ENCODE data around the gene SMPX. TPM values are rescaled to one million over a fixed set of nuclear protein-coding genes. Genes with fewer than 3 reads are reported as not detected.

SMPX gene
- polyA plus RNA-seq, 1 donor, result 0.15 TPM

DNA sequence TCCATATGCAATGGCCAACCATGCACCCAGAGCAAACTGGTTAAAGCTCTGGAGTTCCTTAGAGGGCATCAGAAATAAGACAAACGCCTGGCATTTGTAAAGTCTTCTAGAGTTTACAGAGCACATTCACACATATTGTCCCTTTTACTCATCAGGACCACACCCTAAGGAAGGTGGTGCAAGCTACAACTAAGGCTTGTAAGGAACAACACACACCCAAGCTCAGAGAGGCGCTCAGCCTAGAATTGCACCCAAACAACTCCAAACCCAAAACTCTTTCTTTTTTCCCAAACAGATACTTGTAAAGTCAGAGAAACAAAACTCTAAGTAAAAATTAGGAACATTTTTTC, 46.1 kb downstream of the SMPX start:
- no peak for DNase-seq

- no peak for DNase-seq
Observed at GRCh38 chrX:21711129-21711847, 46.6 kb downstream of the SMPX start.

DNA sequence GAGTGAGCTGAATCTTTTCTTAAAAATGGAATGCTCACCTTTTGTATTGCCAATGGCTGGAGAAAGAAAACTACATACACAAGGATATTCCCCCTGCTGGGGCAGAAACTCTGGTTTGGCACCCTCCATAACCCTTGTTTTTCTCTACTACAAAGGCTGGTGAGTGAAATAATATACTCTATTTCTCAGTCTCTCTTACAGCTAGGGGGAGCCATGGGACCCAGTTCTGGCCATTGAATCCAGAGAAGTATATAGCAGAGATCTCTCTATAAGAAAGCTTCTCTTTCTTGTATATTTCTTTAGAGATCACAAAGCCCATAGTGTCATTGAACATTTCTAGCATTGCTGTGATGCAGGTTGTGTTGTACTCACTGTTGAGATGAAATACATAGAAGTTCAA, 49.8 kb downstream of the SMPX start:
- no peak for DNase-seq

DNA sequence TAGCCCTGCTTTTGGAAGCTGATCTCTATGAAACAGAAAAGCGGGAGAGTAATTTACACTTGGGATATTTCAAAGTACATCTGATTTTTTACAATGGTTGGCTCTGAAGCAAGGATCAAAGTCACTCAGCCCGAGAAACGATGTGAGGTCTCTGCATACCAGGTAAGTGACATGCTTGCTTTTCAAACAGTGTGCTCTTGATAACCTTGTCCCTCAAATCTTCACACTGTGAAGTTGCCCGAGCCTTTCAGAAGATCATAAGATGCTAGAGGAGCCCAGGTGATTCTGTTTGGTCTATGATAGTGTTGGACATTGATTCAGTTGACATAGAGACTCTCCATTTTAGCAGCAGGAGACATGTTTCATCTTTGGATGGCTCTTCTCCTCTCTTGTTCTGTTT, 52.7 kb downstream of the SMPX start:
- no peak for DNase-seq

GRCh38 chrX:21702725-21703124, 55.2 kb downstream of the SMPX start:
- DNase-seq, result no peak

DNA sequence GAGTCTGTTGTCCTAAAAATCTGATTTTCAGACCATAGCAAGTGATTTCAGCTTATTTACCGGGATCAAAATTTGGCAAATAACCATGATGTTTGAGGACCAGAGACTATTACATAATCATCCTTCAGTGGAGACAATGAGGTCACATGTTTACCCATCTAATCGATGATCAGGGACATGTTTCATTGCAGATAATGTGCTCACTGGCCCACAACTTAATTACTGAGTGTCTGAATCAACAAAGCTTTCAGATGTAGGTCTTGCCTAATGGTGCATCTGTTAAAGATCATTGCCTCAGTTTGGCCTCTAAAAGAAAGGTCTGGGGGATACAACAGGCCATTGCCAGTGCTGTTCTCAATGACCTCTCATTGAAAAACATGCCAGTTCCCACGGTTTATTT, 56.9 kb downstream of the SMPX start:
- DNase-seq, result no peak

DNA sequence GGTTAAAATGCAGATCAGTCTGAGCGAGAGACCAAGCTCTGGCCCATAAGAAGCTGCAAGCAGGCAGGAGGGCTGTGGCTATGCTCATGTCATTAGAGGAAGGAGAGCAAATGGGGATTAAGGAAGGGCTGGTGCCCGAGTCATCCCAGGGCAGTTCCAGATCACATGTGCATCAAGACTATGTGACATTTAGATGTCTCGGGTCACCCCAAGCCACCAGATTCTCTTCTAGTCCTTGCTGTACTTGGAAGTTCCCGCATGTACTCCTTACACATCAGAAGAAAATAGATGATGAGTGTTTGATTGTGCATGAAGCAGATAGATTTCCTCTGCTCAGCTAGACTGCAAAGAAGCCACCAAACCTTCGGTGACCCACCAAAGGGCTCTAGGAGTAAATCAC, 57.6 kb downstream of the SMPX start:
- no peak for DNase-seq

- DNase-seq, result no peak
Observed at GRCh38 chrX:21699136-21699535, 58.8 kb downstream of the SMPX start.

- no peak for DNase-seq
Observed at GRCh38 chrX:21698272-21698671, 59.6 kb downstream of the SMPX start.

GRCh38 chrX:21691512-21692018, 66.4 kb downstream of the SMPX start:
- DNase-seq, result no peak

GRCh38 chrX:21683941-21684340, 74.0 kb downstream of the SMPX start:
- no peak for DNase-seq

- DNase-seq, result no peak
Observed at GRCh38 chrX:21678048-21678612, 79.8 kb downstream of the SMPX start.

DNA sequence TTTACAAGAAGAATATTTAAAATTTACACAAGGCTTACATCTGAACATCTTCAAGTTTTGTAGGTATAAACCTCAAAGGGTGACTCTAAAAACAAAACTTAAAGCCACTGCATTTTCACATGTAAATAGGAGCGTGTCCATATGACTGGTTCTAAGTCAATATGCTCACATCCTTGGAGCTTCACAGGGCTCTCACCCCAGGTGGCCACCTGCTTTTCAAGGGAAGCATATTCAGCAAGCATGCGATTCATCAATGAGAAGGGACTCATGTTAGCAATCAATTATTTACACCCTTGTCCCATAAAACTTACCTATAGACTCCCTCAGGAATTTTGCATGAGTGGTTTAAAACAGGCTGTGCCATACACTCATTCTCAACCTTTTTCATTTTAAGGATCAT, 82.0 kb downstream of the SMPX start:
- DNase-seq, result no peak

DNA sequence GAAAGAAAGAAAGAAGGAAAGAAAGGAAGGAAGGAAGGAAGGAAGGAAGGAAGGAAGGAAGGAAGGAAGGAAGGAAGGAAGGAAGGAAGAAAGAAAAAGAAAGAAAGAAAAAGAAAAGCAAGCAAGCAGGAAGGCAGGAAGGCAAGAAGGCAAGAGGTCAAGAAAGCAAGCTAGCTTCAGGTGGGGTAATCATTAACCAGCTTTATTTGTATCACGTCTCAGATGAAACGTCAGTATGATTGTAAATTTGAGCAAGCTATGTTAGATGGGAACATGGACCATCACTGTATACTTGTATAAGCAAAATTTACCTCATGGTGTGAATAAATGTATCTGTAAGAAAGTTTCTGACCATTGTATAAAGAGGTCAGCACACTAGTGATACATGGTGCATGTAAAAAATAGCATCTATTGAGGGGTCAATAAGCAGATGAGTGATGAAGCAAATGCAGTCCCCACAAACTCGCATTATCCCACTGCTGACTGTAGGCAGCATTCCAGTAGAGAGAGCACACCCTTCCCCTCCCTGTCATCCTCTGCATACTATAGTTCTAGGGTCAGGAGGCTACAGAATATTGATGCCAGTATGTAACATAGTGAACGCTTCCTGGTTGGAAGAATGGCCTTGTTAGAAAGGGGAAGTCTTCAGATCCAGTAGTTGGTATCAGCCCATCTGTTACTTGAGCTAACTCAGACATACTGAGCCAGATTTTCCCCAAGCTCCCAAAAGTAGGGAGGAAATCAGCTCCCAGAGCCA, 83.3 kb downstream of the SMPX start:
- DNase-seq, result no peak

DNA sequence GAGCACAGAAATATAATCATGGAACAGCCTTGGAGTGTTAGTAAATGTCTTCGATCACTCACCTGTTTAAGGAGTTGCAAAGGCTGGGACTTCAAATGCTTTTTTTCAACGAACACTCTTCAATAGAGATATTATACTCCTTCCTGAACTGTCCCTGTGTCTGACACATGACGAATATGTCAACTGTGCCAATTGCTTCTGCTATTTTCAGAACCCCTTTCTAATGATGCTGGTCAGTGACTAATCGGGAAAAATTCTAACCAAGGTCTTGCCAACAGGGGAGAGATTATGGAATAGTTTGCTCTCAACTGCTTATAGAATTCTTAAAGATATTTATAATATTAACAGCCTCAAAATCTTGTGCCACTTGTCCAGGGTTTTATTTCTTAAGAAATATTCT, 91.2 kb downstream of the SMPX start:
- no peak for DNase-seq

- DNase-seq, result no peak
Observed at GRCh38 chrX:21666252-21666651, 91.7 kb downstream of the SMPX start.

GRCh38 chrX:21662761-21663160, 95.2 kb downstream of the SMPX start:
- DNase-seq, result no peak

GRCh38 chrX:21661316-21661715, 96.6 kb downstream of the SMPX start:
- DNase-seq, result no peak

- no peak for DNase-seq
Observed at GRCh38 chrX:21660156-21660555, 97.8 kb downstream of the SMPX start.

GRCh38 chrX:21659320-21659719, 98.6 kb downstream of the SMPX start:
- no peak for DNase-seq

- DNase-seq, result no peak
Observed at GRCh38 chrX:21658746-21659145, 99.2 kb downstream of the SMPX start.

- no peak for DNase-seq
Observed at GRCh38 chrX:21658152-21658737, 99.7 kb downstream of the SMPX start, which contains the start of gene KLHL34. Gene KLHL34 (minus strand): TSS chrX:21658330. CDS start chrX:21657788, 542 bp downstream.
